Mesothelial cell of epicardium (in vitro differentiated cells): ENCODE data around the gene SDR42E1. TPM values are rescaled to one million over a fixed set of nuclear protein-coding genes. Genes with fewer than 3 reads are reported as not detected.

Source experiments
- DNase-seq, 2 experiments: peaks; one replicate each; pipeline ENCODE4 v3.0.0; 2021; ENCODE audit warnings: low spot score in 2 of 2; ENCODE audit not compliant: unreplicated experiment in 2 of 2
- H3K27ac Mint-ChIP-seq: 2 replicates; pipeline ENCODE4 v1.8.0; 2021; ENCODE audit warnings: mixed read lengths
- H3K27me3 Mint-ChIP-seq: 2 replicates; pipeline ENCODE4 v1.8.0; 2021; ENCODE audit warnings: low read depth, mixed read lengths
- H3K36me3 Mint-ChIP-seq: 2 replicates; pipeline ENCODE4 v1.8.0; 2021; ENCODE audit warnings: mixed read lengths
- H3K4me1 Mint-ChIP-seq: 2 replicates; pipeline ENCODE4 v1.8.0; 2021; ENCODE audit warnings: mixed read lengths
- H3K4me3 Mint-ChIP-seq: 2 replicates; pipeline ENCODE4 v1.8.0; 2021; ENCODE audit warnings: mild to moderate bottlenecking, moderate library complexity, mixed read lengths
- H3K9me3 Mint-ChIP-seq: 2 replicates; pipeline ENCODE4 v1.8.0; 2021; ENCODE audit warnings: mixed read lengths
- CTCF ChIP-seq: fragments of 200-600 bp; sonication (generic); IDR thresholded peaks from one replicate; pipeline ENCODE4 v1.5.0; 2021; ENCODE audit warnings: antibody characterized with exemption; ENCODE audit not compliant: unreplicated experiment
- total RNA-seq: library from RNA; stranded (reverse); gene quantifications from 3 replicates; pipeline ENCODE4 v1.2.1, GENCODE V29; 2021

SDR42E1 gene
- total RNA-seq, 1 donor from 2014 or later, result 0.13 TPM

GRCh38 chr16:81975637-81976036 lies 35.6 kb downstream of the SDR42E1 start:
- Mint-ChIP-seq H3K36me3 (peaks cover 3% of the 10 kb centered on the region), H3K27ac (no peak overlapping the region), H3K9me3 (peaks cover 41% of the 10 kb centered on the region), H3K4me1 (no peaks in the 10 kb centered on the region), H3K27me3 (no peaks in the 10 kb centered on the region), H3K4me3 (no peak overlapping the region)
- TF ChIP-seq CTCF, result no peak
- DNase-seq, result no peak

GRCh38 chr16:81973737-81974136 lies 37.5 kb downstream of the SDR42E1 start:
- Mint-ChIP-seq H3K4me1 (no peaks in the 10 kb centered on the region), H3K4me3 (no peak overlapping the region), H3K9me3 (peaks cover 59% of the 10 kb centered on the region), H3K36me3 (peaks cover 3% of the 10 kb centered on the region), H3K27me3 (no peaks in the 10 kb centered on the region), H3K27ac (no peak overlapping the region)
- DNase-seq, result no peak
- no peak for TF ChIP-seq CTCF

GRCh38 chr16:81971853-81972252 lies 39.4 kb downstream of the SDR42E1 start:
- TF ChIP-seq CTCF, result no peak
- Mint-ChIP-seq H3K9me3 (peaks cover 60% of the 10 kb centered on the region), H3K36me3 (peaks cover under 1% of the 10 kb centered on the region), H3K27me3 (no peaks in the 10 kb centered on the region), H3K27ac (no peak overlapping the region), H3K4me3 (no peak overlapping the region), H3K4me1 (no peaks in the 10 kb centered on the region)
- DNase-seq, result no peak

GRCh38 chr16:81967358-81967757 lies 43.9 kb downstream of the SDR42E1 start:
- no peak for TF ChIP-seq CTCF
- Mint-ChIP-seq H3K4me3 (no peak overlapping the region), H3K9me3 (peaks cover 44% of the 10 kb centered on the region), H3K36me3 (no peaks in the 10 kb centered on the region), H3K4me1 (no peaks in the 10 kb centered on the region), H3K27ac (no peak overlapping the region), H3K27me3 (peaks cover 2% of the 10 kb centered on the region)
- no peak for DNase-seq

GRCh38 chr16:81964808-81965207 lies 46.5 kb downstream of the SDR42E1 start:
- H3K27ac Mint-ChIP-seq, result no peak overlapping the region
- no peak overlapping the region for H3K4me3 Mint-ChIP-seq
- H3K9me3 Mint-ChIP-seq, result peaks cover 27% of the 10 kb centered on the region
- no peak for DNase-seq
- no peak for TF ChIP-seq CTCF
- peaks cover 2% of the 10 kb centered on the region for H3K27me3 Mint-ChIP-seq
- H3K36me3 Mint-ChIP-seq, result no peaks in the 10 kb centered on the region
- H3K4me1 Mint-ChIP-seq, result no peaks in the 10 kb centered on the region
